ENCODE measurements around the gene SLC26A9. TPM values are rescaled to one million over a fixed set of nuclear protein-coding genes. Genes with fewer than 3 reads are reported as not detected.

The SLC26A9 gene
- total and polyA plus RNA-seq, 2 donors from 2014 or later: 0.69 to 5.9 TPM

DNA sequence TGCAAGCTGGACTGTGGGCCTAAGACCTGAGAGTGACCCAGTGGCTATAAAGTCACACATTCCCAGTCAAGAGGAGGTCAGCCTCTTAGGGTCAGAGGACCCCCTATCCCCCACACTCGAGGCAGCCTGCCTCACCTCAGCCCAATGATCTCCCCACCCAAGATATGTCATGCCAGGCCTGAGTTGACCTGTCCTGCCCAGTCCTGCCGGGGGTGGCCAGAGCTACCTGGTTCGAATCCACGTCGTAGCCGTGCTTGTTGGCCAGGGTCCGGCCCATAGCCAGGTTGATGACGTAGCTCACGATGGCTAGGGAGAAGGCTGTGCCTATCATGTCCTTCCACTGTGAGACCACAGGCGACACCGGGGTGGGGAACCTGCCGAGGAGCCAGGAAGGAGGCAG, 15.6 kb downstream of the SLC26A9 start:
- intact Hi-C loops (cut with DNase I): loop anchor here (10.0 kb wide), 1 partner anchor 187 kb away; the partner anchor contains the start of gene AVPR1B
- Histone ChIP-seq H3K9ac (ENCODE audit: low read length in 3 of 3) (no peak overlapping the region), H3K27ac (ENCODE audit: low read depth in 2 of 2, low read length in 2 of 2) (no peak overlapping the region), H3K27me3 (ENCODE audit: control insufficient read depth, insufficient read depth, low read length) (no peaks in the 10 kb centered on the region), H3K9me3 (ENCODE audit: control insufficient read depth in 2 of 3, insufficient read depth in 1 of 3, low read length in 3 of 3) (no peaks in the 10 kb centered on the region), H3K4me1 (ENCODE audit: control insufficient read depth in 2 of 3, insufficient read depth in 2 of 3, low read depth in 1 of 3, low read length in 3 of 3) (no peaks in the 10 kb centered on the region), H3K36me3 (ENCODE audit: control insufficient read depth in 2 of 3, insufficient read depth in 3 of 3, low read length in 3 of 3) (no peaks in the 10 kb centered on the region), H3K4me3 (ENCODE audit: low read length in 3 of 3) (no peak overlapping the region)
- FAIRE-seq (no peak), DNase-seq (no peak)
- TF ChIP-seq, protein P1, sequence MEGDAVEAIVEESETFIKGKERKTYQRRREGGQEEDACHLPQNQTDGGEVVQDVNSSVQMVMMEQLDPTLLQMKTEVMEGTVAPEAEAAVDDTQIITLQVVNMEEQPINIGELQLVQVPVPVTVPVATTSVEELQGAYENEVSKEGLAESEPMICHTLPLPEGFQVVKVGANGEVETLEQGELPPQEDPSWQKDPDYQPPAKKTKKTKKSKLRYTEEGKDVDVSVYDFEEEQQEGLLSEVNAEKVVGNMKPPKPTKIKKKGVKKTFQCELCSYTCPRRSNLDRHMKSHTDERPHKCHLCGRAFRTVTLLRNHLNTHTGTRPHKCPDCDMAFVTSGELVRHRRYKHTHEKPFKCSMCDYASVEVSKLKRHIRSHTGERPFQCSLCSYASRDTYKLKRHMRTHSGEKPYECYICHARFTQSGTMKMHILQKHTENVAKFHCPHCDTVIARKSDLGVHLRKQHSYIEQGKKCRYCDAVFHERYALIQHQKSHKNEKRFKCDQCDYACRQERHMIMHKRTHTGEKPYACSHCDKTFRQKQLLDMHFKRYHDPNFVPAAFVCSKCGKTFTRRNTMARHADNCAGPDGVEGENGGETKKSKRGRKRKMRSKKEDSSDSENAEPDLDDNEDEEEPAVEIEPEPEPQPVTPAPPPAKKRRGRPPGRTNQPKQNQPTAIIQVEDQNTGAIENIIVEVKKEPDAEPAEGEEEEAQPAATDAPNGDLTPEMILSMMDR (IDR thresholded peaks at IDR 0.05; ENCODE audit: borderline replicate concordance, extremely low read depth, insufficient read depth): no peak

- intact Hi-C loops (cut with DNase I): loop anchor here (10.0 kb wide), 1 partner anchor 188 kb away; the partner anchor contains the start of gene AVPR1B
- no peak overlapping the region for H3K4me3 ChIP-seq (ENCODE audit: low read length in 3 of 3)
- H3K27ac ChIP-seq (ENCODE audit: low read depth in 2 of 2, low read length in 2 of 2): no peak overlapping the region
- no peak for DNase-seq
- no peak for FAIRE-seq
- no peaks in the 10 kb centered on the region for H3K36me3 ChIP-seq (ENCODE audit: control insufficient read depth in 2 of 3, insufficient read depth in 3 of 3, low read length in 3 of 3)
- no peak overlapping the region for H3K9ac ChIP-seq (ENCODE audit: low read length in 3 of 3)
- H3K4me1 ChIP-seq (ENCODE audit: control insufficient read depth in 2 of 3, insufficient read depth in 2 of 3, low read depth in 1 of 3, low read length in 3 of 3): no peaks in the 10 kb centered on the region
- H3K27me3 ChIP-seq (ENCODE audit: control insufficient read depth, insufficient read depth, low read length): no peaks in the 10 kb centered on the region
- TF ChIP-seq, protein P1 (IDR thresholded peaks at IDR 0.05; ENCODE audit: borderline replicate concordance, extremely low read depth, insufficient read depth): no peak
- no peaks in the 10 kb centered on the region for H3K9me3 ChIP-seq (ENCODE audit: control insufficient read depth in 2 of 3, insufficient read depth in 1 of 3, low read length in 3 of 3)
These were observed 16.0 kb downstream of the SLC26A9 start for GRCh38 chr1:205927247-205927646.

DNA sequence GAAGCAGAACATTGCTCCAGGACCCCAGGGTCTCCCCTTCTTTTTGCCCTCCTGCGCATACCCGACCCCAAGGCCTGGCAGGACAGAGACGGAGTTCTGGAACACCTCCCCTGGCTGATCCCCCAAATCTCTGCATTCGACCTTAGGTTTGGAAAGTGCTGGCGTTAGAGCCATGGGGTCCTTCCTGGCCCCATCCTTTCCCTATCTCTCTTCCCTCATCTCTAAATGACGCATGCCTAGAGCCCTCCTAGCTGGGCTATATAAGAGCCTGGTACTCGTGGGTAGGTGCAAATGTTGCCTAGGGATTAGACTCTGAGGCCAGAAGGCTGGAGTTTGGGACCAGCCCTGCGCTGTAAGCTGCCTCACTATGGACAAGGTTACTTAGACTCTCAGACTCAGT, 16.6 kb downstream of the SLC26A9 start:
- no peak overlapping the region for H3K27ac ChIP-seq (ENCODE audit: low read depth in 2 of 2, low read length in 2 of 2)
- H3K4me3 ChIP-seq (ENCODE audit: low read length in 3 of 3): no peak overlapping the region
- TF ChIP-seq, protein P1 (IDR thresholded peaks at IDR 0.05; ENCODE audit: borderline replicate concordance, extremely low read depth, insufficient read depth): no peak
- intact Hi-C loops (cut with DNase I): loop anchor here (10.0 kb wide), 1 partner anchor 188 kb away; the partner anchor contains the start of gene AVPR1B
- H3K4me1 ChIP-seq (ENCODE audit: control insufficient read depth in 2 of 3, insufficient read depth in 2 of 3, low read depth in 1 of 3, low read length in 3 of 3): no peaks in the 10 kb centered on the region
- DNase-seq (no peak), FAIRE-seq (no peak)
- no peak overlapping the region for H3K9ac ChIP-seq (ENCODE audit: low read length in 3 of 3)
- no peaks in the 10 kb centered on the region for H3K36me3 ChIP-seq (ENCODE audit: control insufficient read depth in 2 of 3, insufficient read depth in 3 of 3, low read length in 3 of 3)
- H3K27me3 ChIP-seq (ENCODE audit: control insufficient read depth, insufficient read depth, low read length): no peaks in the 10 kb centered on the region
- no peaks in the 10 kb centered on the region for H3K9me3 ChIP-seq (ENCODE audit: control insufficient read depth in 2 of 3, insufficient read depth in 1 of 3, low read length in 3 of 3)

DNA sequence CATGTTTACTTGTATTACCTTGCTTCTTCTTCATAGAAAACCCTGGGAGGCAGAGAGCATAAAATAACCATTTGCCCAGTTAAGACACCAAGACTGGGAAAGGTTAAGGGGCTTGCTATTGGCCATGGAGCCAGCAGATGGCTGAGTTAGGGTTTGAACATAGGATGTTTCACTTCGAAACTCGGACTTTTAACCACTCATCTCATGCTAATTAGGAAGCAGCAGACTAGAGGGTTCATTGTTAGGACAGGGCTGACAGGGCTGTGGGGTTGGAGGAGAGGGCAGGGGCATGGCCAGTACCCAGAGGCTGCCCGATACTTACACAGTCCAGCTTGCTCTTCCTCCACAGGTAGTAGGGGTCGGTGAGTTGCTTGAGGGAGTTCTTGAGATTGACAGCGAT, 17.0 kb downstream of the SLC26A9 start:
- Histone ChIP-seq H3K36me3 (ENCODE audit: control insufficient read depth in 2 of 3, insufficient read depth in 3 of 3, low read length in 3 of 3) (no peaks in the 10 kb centered on the region), H3K9ac (ENCODE audit: low read length in 3 of 3) (no peak overlapping the region), H3K27ac (ENCODE audit: low read depth in 2 of 2, low read length in 2 of 2) (no peak overlapping the region), H3K9me3 (ENCODE audit: control insufficient read depth in 2 of 3, insufficient read depth in 1 of 3, low read length in 3 of 3) (no peaks in the 10 kb centered on the region), H3K4me3 (ENCODE audit: low read length in 3 of 3) (no peak overlapping the region), H3K4me1 (ENCODE audit: control insufficient read depth in 2 of 3, insufficient read depth in 2 of 3, low read depth in 1 of 3, low read length in 3 of 3) (no peaks in the 10 kb centered on the region), H3K27me3 (ENCODE audit: control insufficient read depth, insufficient read depth, low read length) (no peaks in the 10 kb centered on the region)
- intact Hi-C loops (cut with DNase I): loop anchor here (10.0 kb wide), 1 partner anchor 189 kb away; the partner anchor contains the start of gene AVPR1B
- TF ChIP-seq, protein P1 (IDR thresholded peaks at IDR 0.05; ENCODE audit: borderline replicate concordance, extremely low read depth, insufficient read depth): no peak
- DNase-seq (no peak), FAIRE-seq (no peak)

Data from kidney (tissue), 14 donors.